ENCODE data around the gene RTEL1.

The RTEL1 gene

DNA sequence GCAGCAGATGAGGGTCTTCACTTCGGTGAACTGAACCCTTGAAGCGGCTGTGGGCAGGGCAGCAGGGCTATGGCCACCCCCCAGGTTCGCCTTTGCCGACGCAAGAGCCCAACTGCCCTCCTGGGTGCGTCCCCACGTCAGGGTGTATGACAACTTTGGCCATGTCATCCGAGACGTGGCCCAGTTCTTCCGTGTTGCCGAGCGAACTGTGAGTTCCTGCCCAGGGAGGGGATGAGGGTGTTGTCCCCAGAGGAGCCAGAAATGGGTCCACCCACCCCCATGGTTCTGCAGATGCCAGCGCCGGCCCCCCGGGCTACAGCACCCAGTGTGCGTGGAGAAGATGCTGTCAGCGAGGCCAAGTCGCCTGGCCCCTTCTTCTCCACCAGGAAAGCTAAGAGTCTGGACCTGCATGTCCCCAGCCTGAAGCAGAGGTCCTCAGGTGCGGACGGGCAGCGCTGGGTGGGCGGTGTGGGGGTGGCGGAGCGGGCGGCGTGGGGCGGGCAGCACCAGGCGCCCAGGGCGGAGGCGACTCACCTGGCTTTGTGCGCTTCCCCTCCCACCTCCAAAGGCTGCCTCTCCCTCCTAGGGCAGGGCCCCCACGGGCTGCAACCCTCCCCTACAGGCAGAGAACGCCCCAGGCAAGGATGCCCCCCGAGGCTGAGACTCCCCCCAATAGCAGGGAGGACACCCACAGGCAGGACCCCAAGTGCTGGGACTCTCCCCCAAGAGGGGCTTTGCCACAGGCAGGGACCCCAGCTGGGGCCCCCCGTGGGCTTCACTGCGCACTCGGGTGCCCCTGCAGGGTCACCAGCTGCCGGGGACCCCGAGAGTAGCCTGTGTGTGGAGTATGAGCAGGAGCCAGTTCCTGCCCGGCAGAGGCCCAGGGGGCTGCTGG is 32.1 kb downstream of the RTEL1 start:
- DNase-seq = no peak

DNA sequence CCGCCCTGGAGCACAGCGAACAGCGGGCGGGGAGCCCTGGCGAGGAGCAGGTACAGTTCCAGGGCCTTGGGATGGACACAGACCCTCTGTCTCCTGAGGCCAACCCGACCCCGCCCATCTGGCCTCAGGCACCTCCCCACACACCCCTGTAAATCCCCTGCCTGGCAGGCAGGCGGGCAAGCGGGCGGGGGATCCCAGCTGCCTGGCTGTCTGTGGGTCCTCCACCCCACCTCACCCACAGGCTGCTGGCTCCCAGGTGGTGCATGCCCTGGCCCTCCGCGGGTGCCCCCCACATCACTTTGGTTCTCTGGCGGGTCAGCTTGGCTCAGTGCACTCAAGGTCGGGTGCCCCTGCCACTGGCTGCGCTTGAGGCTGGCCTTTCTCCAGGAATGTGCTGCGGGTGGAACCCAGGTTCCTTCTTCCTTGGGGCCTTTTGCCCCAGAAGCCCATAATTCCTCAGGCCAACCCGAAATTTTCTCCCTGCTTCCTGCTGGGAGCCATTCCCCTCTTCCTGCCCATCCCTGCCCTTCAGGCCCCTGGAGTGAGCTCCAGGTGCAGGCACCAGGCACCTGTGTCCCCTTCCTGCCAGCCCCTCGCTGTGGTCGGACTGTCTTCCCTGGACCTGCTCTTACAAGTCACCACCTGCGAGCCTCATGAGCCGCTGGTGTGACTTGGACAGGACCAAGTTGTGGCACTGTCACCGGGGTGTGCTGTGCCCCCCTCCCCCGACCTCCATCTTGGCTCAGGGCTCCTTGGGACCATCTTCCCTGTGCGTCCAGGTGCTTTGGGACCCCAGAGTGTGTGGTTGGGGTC is 33.0 kb downstream of the RTEL1 start:
- DNase-seq = no peak

DNA sequence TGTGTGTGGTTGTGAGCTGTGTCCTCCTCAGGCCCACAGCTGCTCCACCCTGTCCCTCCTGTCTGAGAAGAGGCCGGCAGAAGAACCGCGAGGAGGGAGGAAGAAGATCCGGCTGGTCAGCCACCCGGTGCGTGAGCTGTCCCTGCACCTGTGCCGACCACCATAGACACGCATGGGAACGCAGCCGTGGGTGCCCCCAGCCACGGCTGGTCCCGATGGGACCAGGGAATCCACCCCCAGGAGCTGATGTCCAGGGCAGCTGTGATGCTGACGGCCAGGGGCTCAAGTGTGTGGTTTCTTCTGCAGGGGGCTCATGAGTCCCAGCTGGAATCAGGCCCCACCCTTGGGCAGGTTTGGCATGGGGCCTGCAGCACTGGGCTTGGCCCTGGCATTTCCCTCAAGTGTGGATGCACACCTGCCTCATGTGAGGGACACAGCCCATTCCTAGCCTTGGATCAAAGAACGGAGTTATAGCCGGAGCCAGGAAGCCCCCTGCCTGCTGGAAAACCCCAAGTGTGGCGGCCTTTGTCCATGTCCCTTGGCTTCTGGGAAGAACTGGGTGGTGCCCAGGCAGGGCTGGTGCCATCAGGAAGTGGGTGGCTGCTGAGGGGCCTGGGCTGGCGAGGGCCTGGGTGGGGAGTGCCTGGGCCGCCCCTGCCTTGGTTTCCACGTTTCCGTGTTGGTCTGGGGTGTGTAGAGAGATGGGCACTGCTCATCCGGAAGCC is 33.8 kb downstream of the RTEL1 start:
- no peak for DNase-seq

DNA sequence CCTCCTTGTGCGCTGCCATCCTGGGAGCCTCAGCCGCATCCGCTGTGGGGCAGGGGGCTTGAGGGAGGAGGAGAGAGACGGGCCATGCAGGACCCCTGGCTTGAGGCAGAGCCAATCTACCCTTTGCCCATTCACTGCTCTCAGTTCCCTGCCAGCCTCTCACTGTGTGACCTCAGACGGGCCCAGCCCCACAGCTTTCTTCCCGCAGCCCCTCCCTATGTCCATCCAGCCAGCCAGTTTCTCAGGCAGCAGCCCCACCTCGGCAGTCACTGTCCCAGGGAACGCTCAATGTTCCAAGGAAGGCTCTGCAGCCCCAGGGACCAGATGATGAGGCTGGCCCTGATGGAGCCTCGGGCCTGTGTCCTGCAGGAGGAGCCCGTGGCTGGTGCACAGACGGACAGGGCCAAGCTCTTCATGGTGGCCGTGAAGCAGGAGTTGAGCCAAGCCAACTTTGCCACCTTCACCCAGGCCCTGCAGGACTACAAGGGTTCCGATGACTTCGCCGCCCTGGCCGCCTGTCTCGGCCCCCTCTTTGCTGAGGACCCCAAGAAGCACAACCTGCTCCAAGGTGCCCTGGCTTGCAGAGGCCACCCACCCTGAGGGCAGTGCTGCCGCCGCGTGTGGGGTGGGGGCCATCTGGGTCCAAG is 34.4 kb downstream of the RTEL1 start:
- DNase-seq = no peak

DNA sequence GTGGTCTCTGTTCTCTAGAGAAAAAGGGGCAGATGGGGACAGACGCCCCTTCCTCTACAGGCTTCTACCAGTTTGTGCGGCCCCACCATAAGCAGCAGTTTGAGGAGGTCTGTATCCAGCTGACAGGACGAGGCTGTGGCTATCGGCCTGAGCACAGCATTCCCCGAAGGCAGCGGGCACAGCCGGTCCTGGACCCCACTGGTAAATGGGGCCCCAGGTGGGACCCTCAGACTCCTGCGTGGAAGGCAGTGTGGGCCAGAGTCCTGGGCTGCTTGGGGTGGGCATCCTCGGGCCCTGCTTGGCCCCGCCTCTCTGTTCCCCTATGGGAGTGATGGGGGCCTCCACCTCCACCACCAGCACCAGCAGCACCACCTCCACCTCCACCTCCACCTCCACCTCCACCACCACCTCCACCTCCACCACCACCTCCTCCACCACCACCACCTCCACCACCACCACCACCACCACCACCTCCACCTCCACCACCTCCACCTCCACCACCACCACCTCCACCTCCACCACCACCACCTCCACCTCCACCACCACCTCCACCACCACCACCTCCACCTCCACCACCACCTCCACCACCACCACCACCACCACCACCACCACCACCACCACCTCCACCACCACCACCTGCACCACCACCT is 35.1 kb downstream of the RTEL1 start:
- DNase-seq = no peak

DNA sequence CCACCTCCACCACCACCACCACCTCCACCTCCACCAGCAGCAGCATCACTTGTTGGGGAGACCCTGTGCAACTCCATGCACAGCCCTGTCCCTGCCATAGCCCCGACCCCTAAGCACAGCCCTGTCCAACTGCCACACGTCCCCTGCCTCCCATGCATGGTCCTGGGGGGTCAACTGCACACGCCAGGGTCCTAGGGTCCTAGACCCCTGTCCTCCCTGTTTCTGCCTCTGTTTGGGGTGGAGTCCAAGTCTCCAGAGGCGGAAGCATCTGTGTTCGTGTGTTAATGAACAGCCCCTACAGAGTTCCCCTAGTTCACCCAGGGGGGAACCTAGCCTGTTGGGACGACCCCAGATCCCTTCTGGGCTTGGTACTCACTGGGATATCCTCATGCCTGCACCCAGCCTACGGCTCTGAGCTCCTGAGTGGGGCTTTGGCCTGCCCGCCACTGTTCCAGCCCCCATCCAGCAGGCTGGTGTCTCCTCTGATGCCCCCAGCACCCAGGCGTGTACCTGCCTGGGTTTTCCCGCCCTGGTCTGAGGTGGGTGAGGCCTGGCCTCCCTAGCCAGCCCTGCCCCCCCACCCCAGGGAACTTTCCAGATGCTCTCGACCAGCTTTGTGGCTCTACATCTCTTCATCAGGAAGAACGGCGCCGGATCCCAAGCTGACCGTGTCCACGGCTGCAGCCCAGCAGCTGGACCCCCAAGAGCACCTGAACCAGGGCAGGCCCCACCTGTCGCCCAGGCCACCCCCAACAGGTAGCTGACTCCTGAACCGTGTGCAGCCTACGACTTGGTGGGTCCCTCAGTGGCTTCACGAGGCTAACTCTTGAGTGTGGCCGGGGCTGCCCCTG is 35.8 kb downstream of the RTEL1 start:
- no peak for DNase-seq

DNA sequence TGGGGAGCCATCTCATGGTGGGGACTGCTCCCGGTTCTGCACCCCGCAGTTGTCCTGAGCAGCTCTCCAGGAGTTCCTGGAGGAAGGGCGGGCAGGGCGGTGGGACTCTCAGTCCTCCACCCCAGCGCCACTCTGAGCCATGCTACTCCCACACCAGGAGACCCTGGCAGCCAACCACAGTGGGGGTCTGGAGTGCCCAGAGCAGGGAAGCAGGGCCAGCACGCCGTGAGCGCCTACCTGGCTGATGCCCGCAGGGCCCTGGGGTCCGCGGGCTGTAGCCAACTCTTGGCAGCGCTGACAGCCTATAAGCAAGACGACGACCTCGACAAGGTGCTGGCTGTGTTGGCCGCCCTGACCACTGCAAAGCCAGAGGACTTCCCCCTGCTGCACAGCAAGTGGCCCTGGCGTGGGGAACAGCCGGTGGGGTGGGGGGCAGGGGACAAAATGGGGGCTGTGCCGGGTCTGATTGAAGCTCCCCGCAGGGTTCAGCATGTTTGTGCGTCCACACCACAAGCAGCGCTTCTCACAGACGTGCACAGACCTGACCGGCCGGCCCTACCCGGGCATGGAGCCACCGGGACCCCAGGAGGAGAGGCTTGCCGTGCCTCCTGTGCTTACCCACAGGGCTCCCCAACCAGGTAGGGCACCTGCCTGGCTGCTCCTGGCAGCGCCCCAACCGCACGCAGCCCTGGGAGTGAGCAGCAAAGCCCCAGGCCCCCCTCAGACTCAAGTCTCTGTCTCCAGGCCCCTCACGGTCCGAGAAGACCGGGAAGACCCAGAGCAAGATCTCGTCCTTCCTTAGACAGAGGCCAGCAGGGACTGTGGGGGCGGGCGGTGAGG is 36.7 kb downstream of the RTEL1 start:
- DNase-seq = no peak

DNA sequence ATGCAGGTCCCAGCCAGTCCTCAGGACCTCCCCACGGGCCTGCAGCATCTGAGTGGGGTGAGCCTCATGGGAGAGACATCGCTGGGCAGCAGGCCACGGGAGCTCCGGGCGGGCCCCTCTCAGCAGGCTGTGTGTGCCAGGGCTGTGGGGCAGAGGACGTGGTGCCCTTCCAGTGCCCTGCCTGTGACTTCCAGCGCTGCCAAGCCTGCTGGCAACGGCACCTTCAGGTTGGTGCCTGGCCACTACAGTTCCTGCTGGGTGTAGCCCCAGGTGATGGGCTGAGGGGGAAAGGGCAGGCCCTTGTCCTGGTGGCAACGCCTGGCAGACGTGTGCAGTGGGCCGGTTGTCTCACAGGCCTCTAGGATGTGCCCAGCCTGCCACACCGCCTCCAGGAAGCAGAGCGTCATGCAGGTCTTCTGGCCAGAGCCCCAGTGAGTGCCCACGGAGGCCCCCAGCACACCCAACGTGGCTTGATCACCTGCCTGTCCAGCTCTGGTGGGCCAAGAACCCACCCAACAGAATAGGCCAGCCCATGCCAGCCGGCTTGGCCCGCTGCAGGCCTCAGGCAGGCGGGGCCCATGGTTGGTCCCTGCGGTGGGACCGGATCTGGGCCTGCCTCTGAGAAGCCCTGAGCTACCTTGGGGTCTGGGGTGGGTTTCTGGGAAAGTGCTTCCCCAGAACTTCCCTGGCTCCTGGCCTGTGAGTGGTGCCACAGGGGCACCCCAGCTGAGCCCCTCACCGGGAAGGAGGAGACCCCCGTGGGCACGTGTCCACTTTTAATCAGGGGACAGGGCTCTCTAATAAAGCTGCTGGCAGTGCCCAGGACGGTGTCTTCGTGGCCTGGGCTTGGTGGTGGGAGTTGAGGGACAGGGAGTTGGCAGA is 37.6 kb downstream of the RTEL1 start:
- no peak for DNase-seq

DNA sequence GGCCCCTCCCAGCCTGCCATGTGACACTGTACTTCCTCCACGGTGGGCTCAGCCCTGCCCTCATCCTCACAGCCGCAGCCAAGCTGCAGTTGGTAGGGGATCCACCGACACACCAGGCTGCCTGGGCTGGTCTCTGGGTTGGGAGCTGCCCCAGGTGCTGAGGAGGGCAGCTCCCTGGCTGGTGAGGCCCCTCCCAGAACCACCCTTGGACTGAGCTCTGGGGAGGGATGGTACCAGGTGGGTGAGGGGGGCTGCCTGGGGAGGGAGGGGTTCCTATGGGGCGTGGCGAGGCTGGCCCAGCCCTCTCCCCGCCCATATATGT is 38.2 kb downstream of the RTEL1 start:
- DNase-seq = no peak

DNA sequence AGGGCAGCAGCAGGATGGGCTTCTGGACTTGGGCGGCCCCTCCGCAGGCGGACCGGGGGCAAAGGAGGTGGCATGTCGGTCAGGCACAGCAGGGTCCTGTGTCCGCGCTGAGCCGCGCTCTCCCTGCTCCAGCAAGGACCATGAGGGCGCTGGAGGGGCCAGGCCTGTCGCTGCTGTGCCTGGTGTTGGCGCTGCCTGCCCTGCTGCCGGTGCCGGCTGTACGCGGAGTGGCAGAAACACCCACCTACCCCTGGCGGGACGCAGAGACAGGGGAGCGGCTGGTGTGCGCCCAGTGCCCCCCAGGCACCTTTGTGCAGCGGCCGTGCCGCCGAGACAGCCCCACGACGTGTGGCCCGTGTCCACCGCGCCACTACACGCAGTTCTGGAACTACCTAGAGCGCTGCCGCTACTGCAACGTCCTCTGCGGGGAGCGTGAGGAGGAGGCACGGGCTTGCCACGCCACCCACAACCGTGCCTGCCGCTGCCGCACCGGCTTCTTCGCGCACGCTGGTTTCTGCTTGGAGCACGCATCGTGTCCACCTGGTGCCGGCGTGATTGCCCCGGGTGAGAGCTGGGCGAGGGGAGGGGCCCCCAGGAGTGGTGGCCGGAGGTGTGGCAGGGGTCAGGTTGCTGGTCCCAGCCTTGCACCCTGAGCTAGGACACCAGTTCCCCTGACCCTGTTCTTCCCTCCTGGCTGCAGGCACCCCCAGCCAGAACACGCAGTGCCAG is 38.7 kb downstream of the RTEL1 start, which contains the start of gene TNFRSF6B:
Gene TNFRSF6B, plus strand, starts transcription at position 25 of the 729 bp plus-strand sequence. Its CDS starts 116 bp downstream, at position 141.
- DNase-seq = no peak

DNA sequence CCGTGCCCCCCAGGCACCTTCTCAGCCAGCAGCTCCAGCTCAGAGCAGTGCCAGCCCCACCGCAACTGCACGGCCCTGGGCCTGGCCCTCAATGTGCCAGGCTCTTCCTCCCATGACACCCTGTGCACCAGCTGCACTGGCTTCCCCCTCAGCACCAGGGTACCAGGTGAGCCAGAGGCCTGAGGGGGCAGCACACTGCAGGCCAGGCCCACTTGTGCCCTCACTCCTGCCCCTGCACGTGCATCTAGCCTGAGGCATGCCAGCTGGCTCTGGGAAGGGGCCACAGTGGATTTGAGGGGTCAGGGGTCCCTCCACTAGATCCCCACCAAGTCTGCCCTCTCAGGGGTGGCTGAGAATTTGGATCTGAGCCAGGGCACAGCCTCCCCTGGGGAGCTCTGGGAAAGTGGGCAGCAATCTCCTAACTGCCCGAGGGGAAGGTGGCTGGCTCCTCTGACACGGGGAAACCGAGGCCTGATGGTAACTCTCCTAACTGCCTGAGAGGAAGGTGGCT is 39.3 kb downstream of the RTEL1 start:
- no peak for DNase-seq

DNA sequence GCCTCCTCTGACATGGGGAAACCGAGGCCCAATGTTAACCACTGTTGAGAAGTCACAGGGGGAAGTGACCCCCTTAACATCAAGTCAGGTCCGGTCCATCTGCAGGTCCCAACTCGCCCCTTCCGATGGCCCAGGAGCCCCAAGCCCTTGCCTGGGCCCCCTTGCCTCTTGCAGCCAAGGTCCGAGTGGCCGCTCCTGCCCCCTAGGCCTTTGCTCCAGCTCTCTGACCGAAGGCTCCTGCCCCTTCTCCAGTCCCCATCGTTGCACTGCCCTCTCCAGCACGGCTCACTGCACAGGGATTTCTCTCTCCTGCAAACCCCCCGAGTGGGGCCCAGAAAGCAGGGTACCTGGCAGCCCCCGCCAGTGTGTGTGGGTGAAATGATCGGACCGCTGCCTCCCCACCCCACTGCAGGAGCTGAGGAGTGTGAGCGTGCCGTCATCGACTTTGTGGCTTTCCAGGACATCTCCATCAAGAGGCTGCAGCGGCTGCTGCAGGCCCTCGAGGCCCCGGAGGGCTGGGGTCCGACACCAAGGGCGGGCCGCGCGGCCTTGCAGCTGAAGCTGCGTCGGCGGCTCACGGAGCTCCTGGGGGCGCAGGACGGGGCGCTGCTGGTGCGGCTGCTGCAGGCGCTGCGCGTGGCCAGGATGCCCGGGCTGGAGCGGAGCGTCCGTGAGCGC is 39.9 kb downstream of the RTEL1 start:
- DNase-seq = no peak

DNA sequence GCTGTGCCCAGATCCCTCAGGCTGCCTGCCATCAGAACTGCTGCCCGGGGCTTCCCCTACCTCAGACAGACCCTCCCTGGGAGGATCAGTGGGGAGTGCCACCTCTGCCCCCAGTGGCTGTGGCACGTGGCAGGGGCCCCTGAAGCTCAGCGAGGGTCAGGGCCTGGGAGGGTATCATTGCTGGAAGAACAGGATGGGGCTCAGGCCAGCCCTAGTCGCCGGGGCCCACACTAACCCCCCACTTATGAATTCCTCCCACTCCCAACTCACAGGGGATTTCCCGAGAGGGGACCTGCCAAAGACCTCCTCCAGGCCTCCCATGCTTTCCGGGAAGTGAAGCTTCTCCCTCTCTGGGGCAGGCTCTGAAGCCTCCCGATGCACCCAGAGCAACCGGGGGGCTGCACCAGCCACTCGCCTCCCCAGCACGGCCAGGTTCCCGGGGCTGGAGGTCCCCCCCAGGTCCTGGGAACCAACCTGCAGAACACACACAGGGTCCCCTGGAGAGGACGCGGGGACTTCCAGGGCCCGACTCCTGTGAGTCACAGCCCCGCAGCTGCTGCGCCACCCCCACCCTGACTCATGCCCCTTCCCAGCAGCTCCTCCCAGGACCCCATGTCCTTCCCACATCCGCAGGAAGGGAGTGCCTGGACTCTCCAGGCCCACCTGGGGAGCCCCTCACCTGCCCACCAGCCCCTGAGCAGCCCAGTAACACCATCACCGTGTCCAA is 40.8 kb downstream of the RTEL1 start:
- no peak for DNase-seq

DNA sequence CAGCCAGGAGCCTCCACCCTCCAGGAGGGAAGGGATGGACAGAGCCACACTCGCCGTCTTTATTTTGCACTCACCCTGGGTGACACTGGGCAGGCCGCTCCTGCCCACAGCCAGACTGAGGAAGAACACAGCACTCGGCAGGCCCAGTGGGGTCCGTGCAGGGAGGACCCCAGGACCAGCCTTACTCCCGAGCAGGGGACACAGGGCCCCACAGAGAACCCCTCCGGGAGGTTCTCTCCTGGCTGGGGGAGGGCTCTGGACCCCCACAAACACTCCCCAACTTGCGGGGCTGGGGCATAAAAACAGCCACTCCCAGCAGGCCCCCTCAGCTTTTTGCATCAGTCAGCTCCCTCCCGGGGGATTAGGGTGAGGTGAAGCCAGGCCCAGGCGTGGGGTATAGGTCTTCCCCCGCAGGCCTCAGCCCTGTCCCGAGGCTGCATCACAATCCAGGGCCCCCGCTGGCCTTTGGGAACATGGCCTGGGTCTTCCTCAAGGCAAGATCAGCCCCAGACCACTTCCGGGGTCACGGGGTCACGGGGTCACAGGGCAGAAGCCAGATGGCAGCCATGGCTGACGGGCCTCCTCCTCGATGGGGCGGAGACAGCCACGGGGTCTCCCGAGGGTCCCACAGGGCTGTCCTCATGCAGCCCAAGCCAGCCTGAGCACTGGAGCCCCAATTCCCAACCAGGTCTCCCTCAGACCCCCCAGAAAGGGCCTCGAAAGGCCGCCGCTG is 41.5 kb downstream of the RTEL1 start:
- DNase-seq = no peak

DNA sequence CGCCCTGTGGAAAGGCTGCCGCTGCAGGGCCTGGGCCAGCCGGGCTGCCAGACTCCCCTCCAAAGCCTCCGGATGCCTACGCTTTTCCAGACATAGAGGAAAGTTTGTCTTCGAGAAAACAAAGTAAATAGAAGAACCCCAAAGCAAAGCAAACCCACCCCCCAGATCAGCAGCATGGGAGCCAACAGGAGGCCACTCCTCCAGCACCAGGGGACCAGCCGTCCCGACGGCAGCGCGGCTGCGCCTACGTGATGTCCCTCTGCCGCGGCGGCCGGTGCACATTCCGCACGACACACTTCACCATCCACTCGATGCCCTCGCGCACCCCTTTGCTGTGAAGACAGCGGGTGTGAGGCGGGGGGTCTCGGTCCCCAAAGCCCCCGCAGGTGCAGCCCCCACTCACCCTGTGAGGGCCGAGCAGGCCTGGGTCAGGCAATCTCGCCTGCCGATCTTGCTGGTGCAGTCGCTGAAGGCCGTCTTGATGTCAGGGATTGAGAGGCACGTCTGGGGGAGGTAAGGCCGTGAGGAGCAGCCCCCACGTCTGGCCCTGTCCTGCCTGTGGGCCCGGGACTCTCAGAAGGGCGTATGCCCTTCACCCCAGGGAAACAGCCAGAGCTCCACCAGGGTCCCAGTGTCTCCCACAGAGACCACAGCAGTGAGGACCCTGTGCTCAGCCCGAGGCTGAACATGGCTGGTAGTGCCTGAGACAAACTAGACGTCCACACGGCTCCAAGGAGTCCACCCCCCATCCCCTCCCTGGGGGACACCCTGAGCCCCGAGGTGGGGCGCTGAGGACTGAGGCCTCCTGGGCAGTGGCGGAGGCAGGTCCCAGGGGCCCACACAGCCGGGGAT is 42.3 kb downstream of the RTEL1 start:
- no peak for DNase-seq

DNA sequence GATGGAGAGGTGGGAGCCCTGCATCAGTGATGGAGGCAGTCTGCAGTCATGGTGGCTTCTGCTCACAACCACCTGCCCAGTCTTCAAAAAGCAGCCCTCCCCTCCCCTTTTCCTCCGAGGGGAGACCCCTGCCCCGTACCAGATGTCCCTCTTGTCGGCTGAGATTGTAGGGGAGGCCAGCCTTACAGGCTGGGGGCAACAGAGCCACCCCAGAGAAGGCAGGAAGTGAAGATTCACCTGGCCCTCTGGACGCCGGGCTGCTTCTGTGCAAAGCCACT is 42.9 kb downstream of the RTEL1 start:
- DNase-seq = no peak

Data from activated CD4-positive, alpha-beta T cell treated with anti-CD3 and anti-CD28 coated beads for 1 hour (primary cell).